Measurements from ENCODE around the gene QRSL1.
A peak's percentile ranks its signal among the peaks of the same experiment; 100 is the strongest.

Gene QRSL1

DNA sequence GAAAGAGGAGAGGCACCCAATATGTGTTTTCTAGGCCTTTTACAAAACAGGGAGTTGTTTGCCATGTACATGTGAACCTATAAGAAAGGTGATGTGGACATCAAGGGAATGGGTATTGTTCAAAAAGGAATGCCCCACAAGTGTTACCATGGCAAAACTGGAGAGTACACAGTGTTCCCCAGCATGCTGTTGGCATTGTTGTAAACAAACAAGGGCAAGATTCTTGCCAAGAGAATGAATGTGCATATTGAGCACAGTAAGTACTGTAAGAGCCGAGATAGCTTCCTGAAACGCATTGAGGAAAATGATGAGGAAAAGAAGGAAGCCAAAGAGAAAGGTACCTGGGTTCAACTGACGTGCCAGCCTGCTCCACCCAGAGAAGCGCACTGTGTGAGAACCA, 13.1 kb downstream of the QRSL1 start:
- WGBS = 99% methylated on average over 4 of the region's 4 CpGs
- H2BK15ac ChIP-seq (ENCODE audit: low read depth, poor library complexity, severe bottlenecking) = no peak overlapping the region

DNA sequence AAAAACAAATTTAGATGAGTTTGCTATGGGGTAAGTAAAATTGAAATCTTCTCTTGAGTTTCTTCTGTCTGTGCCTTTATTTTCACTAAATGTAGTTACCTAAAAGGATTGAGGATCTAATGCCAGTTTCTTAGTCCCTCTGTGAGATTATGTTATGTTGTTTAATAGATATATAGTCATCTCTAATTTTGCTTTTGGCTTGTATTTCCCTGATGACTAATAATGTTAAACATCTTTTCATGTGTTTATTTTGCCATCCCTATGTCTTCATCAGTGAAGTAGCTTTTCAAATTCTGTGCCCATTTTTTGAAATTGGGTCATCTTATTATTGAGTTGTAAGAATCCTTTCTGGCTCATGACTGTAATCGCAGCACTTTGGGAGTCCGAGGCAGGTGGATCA, 13.7 kb downstream of the QRSL1 start:
- H2BK5ac ChIP-seq (ENCODE audit: low read depth, low read length, poor library complexity, severe bottlenecking) = no peak overlapping the region
- no peak overlapping the region for H2AK5ac ChIP-seq (ENCODE audit: low read length, severe bottlenecking)
- H3K4me3 ChIP-seq (ENCODE audit: insufficient read depth in 1 of 2, low read depth in 1 of 2, low read length in 2 of 2) = no peak overlapping the region
- peaks cover 9 to 29% of the 10 kb centered on the region in 2 experiments for H3K36me3 ChIP-seq (ENCODE audit: control insufficient read depth in 1 of 2, insufficient read depth in 2 of 2, low read depth in 1 of 2, low read length in 2 of 2)
- no peak overlapping the region for H2BK12ac ChIP-seq (ENCODE audit: low read length in 2 of 2)
- no peaks in the 10 kb centered on the region for H3K4me1 ChIP-seq (ENCODE audit: control insufficient read depth, insufficient read depth, low read depth, low read length)
- DNase-seq = no peak
- 82% methylated on average over 2 of the region's 2 CpGs for WGBS
- no peak overlapping the region for H2BK15ac ChIP-seq (ENCODE audit: low read depth, poor library complexity, severe bottlenecking)
- no peak overlapping the region for H4K91ac ChIP-seq (ENCODE audit: low read length)
- no peak overlapping the region for H2AFZ ChIP-seq (ENCODE audit: low read depth, low read length)
- H2BK120ac ChIP-seq (ENCODE audit: low read depth, low read length) = no peak overlapping the region
- no peak overlapping the region for H3K14ac ChIP-seq (ENCODE audit: low read length in 2 of 2)
- no peak overlapping the region for H3K23ac ChIP-seq (ENCODE audit: low read length in 2 of 2)
- no peak overlapping the region for H3K9ac ChIP-seq (ENCODE audit: low read length)
- no peak overlapping the region for H3K4ac ChIP-seq (ENCODE audit: low read depth in 1 of 2, low read length in 2 of 2)
- peaks cover 12% of the 10 kb centered on the region for H3K79me1 ChIP-seq (replicated peaks; ENCODE audit: low read length, poor library complexity, severe bottlenecking)
- no peak overlapping the region for H3K4me2 ChIP-seq (ENCODE audit: low read length, poor library complexity, severe bottlenecking)
- H3K27me3 ChIP-seq (ENCODE audit: control insufficient read depth in 1 of 2, insufficient read depth in 1 of 2, low read length in 2 of 2) = no peaks in the 10 kb centered on the region
- no peak overlapping the region for H4K8ac ChIP-seq (ENCODE audit: low read length)
- no peak overlapping the region for H3K27ac ChIP-seq (ENCODE audit: low read length, poor library complexity, severe bottlenecking)
- no peaks in the 10 kb centered on the region for H3K9me3 ChIP-seq (ENCODE audit: control insufficient read depth, low read length)
- no peak overlapping the region for H3K18ac ChIP-seq (ENCODE audit: low read depth in 1 of 2, low read length in 2 of 2)

More for the DNA sequence above, 13.1 kb downstream of the QRSL1 start:
- Histone ChIP-seq H2AFZ (ENCODE audit: low read depth, low read length) (no peak overlapping the region), H4K91ac (ENCODE audit: low read length) (no peak overlapping the region), H3K14ac (ENCODE audit: low read length in 2 of 2) (no peak overlapping the region), H4K8ac (ENCODE audit: low read length) (no peak overlapping the region), H3K4me3 (ENCODE audit: insufficient read depth in 1 of 2, low read depth in 1 of 2, low read length in 2 of 2) (no peak overlapping the region), H3K27me3 (ENCODE audit: control insufficient read depth in 1 of 2, insufficient read depth in 1 of 2, low read length in 2 of 2) (no peaks in the 10 kb centered on the region), H3K18ac (ENCODE audit: low read depth in 1 of 2, low read length in 2 of 2) (no peak overlapping the region), H3K4me2 (ENCODE audit: low read length, poor library complexity, severe bottlenecking) (no peak overlapping the region), H3K9me3 (ENCODE audit: control insufficient read depth, low read length) (no peaks in the 10 kb centered on the region), H3K36me3 (ENCODE audit: control insufficient read depth in 1 of 2, insufficient read depth in 2 of 2, low read depth in 1 of 2, low read length in 2 of 2) (peaks cover 9 to 29% of the 10 kb centered on the region in 2 experiments), H3K23ac (ENCODE audit: low read length in 2 of 2) (no peak overlapping the region), H2AK5ac (ENCODE audit: low read length, severe bottlenecking) (no peak overlapping the region), H3K27ac (ENCODE audit: low read length, poor library complexity, severe bottlenecking) (no peak overlapping the region), H2BK12ac (ENCODE audit: low read length in 2 of 2) (no peak overlapping the region), H2BK5ac (ENCODE audit: low read depth, low read length, poor library complexity, severe bottlenecking) (no peak overlapping the region), H3K9ac (ENCODE audit: low read length) (no peak overlapping the region), H3K4ac (ENCODE audit: low read depth in 1 of 2, low read length in 2 of 2) (no peak overlapping the region), H3K4me1 (ENCODE audit: control insufficient read depth, insufficient read depth, low read depth, low read length) (no peaks in the 10 kb centered on the region), H3K79me1 (replicated peaks; ENCODE audit: low read length, poor library complexity, severe bottlenecking) (peaks cover 14% of the 10 kb centered on the region), H2BK120ac (ENCODE audit: low read depth, low read length) (no peak overlapping the region)
- DNase-seq = no peak

- H3K4me2 ChIP-seq (ENCODE audit: low read length, poor library complexity, severe bottlenecking) = no peak overlapping the region
- H3K27ac ChIP-seq (ENCODE audit: low read length, poor library complexity, severe bottlenecking) = no peak overlapping the region
- no peak overlapping the region for H3K9ac ChIP-seq (ENCODE audit: low read length)
These were observed 19.4 kb downstream of the QRSL1 start for GRCh38 chr6:106648651-106649308.

DNA sequence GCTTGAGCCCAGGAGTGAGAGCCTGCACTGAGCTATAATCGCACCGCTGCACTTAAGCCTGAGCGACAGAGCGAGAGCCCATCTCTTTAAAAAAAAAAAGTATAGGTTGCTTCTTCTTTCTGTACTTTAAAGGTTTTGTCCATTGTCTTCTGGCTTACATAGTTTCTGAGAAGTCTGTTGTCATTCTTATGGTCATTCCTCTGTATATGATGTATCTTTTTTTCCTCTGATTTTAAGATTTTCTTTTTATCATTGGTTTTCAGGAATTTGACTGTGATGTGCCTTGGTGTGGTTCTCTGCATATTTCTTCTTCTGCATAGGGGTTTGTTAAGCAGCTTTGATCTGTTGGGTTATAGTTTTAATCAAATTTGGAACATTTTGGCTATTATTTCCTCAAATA, 29.1 kb downstream of the QRSL1 start:
- WGBS = 100% methylated on average over 3 of the region's 4 CpGs
- H3K4ac ChIP-seq (ENCODE audit: low read depth in 1 of 2, low read length in 2 of 2) = no peak overlapping the region

More at GRCh38 chr6:106648651-106649308, 19.4 kb downstream of the QRSL1 start:
- Histone ChIP-seq H3K18ac (ENCODE audit: low read depth in 1 of 2, low read length in 2 of 2) (no peak overlapping the region), H3K27me3 (ENCODE audit: control insufficient read depth in 1 of 2, insufficient read depth in 1 of 2, low read length in 2 of 2) (no peaks in the 10 kb centered on the region), H2BK15ac (ENCODE audit: low read depth, poor library complexity, severe bottlenecking) (no peak overlapping the region), H4K91ac (ENCODE audit: low read length) (no peak overlapping the region), H2AFZ (ENCODE audit: low read depth, low read length) (no peak overlapping the region), H2BK120ac (ENCODE audit: low read depth, low read length) (no peak overlapping the region), H4K8ac (ENCODE audit: low read length) (no peak overlapping the region), H2BK12ac (ENCODE audit: low read length in 2 of 2) (no peak overlapping the region), H3K79me1 (replicated peaks; ENCODE audit: low read length, poor library complexity, severe bottlenecking) (peaks cover 6% of the 10 kb centered on the region), H3K14ac (ENCODE audit: low read length in 2 of 2) (no peak overlapping the region), H3K4me1 (ENCODE audit: control insufficient read depth, insufficient read depth, low read depth, low read length) (no peaks in the 10 kb centered on the region), H3K4ac (ENCODE audit: low read depth in 1 of 2, low read length in 2 of 2) (no peak overlapping the region), H3K23ac (ENCODE audit: low read length in 2 of 2) (no peak overlapping the region), H2BK5ac (ENCODE audit: low read depth, low read length, poor library complexity, severe bottlenecking) (no peak overlapping the region), H3K4me3 (ENCODE audit: insufficient read depth in 1 of 2, low read depth in 1 of 2, low read length in 2 of 2) (no peak overlapping the region), H3K9me3 (ENCODE audit: control insufficient read depth, low read length) (no peaks in the 10 kb centered on the region), H2AK5ac (ENCODE audit: low read length, severe bottlenecking) (no peak overlapping the region), H3K36me3 (ENCODE audit: control insufficient read depth in 1 of 2, insufficient read depth in 2 of 2, low read depth in 1 of 2, low read length in 2 of 2) (peaks cover 14 to 64% of the 10 kb centered on the region in 2 experiments)
- DNase-seq = no peak
- 96% methylated on average over 7 of the region's 7 CpGs for whole genome bisulfite sequencing

More for the DNA sequence above, 29.1 kb downstream of the QRSL1 start:
- no peak overlapping the region for H3K27ac ChIP-seq (ENCODE audit: low read length, poor library complexity, severe bottlenecking)
- no peak overlapping the region for H2BK5ac ChIP-seq (ENCODE audit: low read depth, low read length, poor library complexity, severe bottlenecking)
- peak; percentile 20 for DNase-seq
- no peak overlapping the region for H4K8ac ChIP-seq (ENCODE audit: low read length)
- peaks cover 48% of the 10 kb centered on the region for H3K9me3 ChIP-seq (ENCODE audit: control insufficient read depth, low read length)
- H2BK15ac ChIP-seq (ENCODE audit: low read depth, poor library complexity, severe bottlenecking) = no peak overlapping the region
- peaks cover 5% of the 10 kb centered on the region for H3K79me1 ChIP-seq (replicated peaks; ENCODE audit: low read length, poor library complexity, severe bottlenecking)
- no peak overlapping the region for H2AK5ac ChIP-seq (ENCODE audit: low read length, severe bottlenecking)
- H2BK120ac ChIP-seq (ENCODE audit: low read depth, low read length) = no peak overlapping the region
- H3K27me3 ChIP-seq (ENCODE audit: control insufficient read depth in 1 of 2, insufficient read depth in 1 of 2, low read length in 2 of 2) = no peaks in the 10 kb centered on the region
- no peak overlapping the region for H3K18ac ChIP-seq (ENCODE audit: low read depth in 1 of 2, low read length in 2 of 2)
- H3K4me1 ChIP-seq (ENCODE audit: control insufficient read depth, insufficient read depth, low read depth, low read length) = no peaks in the 10 kb centered on the region
- no peak overlapping the region for H3K4me3 ChIP-seq (ENCODE audit: insufficient read depth in 1 of 2, low read depth in 1 of 2, low read length in 2 of 2)
- H3K4me2 ChIP-seq (ENCODE audit: low read length, poor library complexity, severe bottlenecking) = no peak overlapping the region
- H2BK12ac ChIP-seq (ENCODE audit: low read length in 2 of 2) = no peak overlapping the region
- H3K23ac ChIP-seq (ENCODE audit: low read length in 2 of 2) = no peak overlapping the region
- no peak overlapping the region for H2AFZ ChIP-seq (ENCODE audit: low read depth, low read length)
- H3K14ac ChIP-seq (ENCODE audit: low read length in 2 of 2) = no peak overlapping the region
- no peak overlapping the region for H4K91ac ChIP-seq (ENCODE audit: low read length)
- no peak overlapping the region for H3K9ac ChIP-seq (ENCODE audit: low read length)
- H3K36me3 ChIP-seq (ENCODE audit: control insufficient read depth in 1 of 2, insufficient read depth in 2 of 2, low read depth in 1 of 2, low read length in 2 of 2) = peaks cover 27 to 88% of the 10 kb centered on the region in 2 experiments

Data from mesenchymal stem cell (in vitro differentiated cells and primary cell).